Upper lobe of left lung (tissue), 6 donors: ENCODE results near the gene CREB3L2. TPM values are rescaled to one million over a fixed set of nuclear protein-coding genes. Genes with fewer than 3 reads are reported as not detected.
A peak's percentile ranks its signal among the peaks of the same experiment; 100 is the strongest.
"Not testable (repeated sequence)": the region's sequence is repeated elsewhere in the genome, so short reads cannot be mapped to it uniquely, and the experiment has no call there.

Experiments used
- ATAC-seq, 2 donors: fragments of 200-7000 bp; cut with Tn5 transposase; one replicate each; pipeline ENCODE4 v1.9.1; 2022; ENCODE audit warnings: mild to moderate bottlenecking in 2 of 2, moderate library complexity in 2 of 2; ENCODE audit not compliant: low FRiP score in 2 of 2
- DNase-seq, 2 donors: peaks; one replicate each; pipeline ENCODE4 v3.0.0-alpha.2; 2019 to 2020
- H3K27ac ChIP-seq, 4 donors: fragments of 200-600 bp; sonication (generic); one replicate each; pipeline ENCODE4 v1.5.1; 2016 to 2019
- H3K27me3 ChIP-seq, 4 donors: fragments of 200-600 bp; sonication (generic); one replicate each; pipeline ENCODE4 v1.5.1; 2017 to 2019
- H3K36me3 ChIP-seq, 4 donors: fragments of 200-600 bp; sonication (generic); one replicate each; pipeline ENCODE4 v1.5.1; 2016 to 2019
- H3K4me1 ChIP-seq, 4 donors: fragments of 200-600 bp; sonication (generic); one replicate each; pipeline ENCODE4 v1.5.1; 2018 to 2019
- H3K4me3 ChIP-seq, 4 donors: fragments of 200-600 bp; sonication (generic); one replicate each; pipeline ENCODE4 v1.5.1; 2017 to 2019; ENCODE audit warnings: mild to moderate bottlenecking in 2 of 4, moderate library complexity in 1 of 4
- H3K9me3 ChIP-seq, 4 donors: fragments of 200-600 bp; sonication (generic); one replicate each; pipeline ENCODE4 v1.5.1; 2018 to 2019
- EP300 ChIP-seq, 4 donors: sonication (generic); formaldehyde crosslinking; IDR thresholded peaks; one replicate each; pipeline ENCODE4 v1.5.1; 2017; ENCODE audit warnings: antibody characterized with exemption in 4 of 4, control low read depth in 2 of 4
- POLR2A ChIP-seq, 4 donors: fragments of 450-650 bp; IDR thresholded peaks; one replicate each; pipeline ENCODE4 v1.5.1; 2016 to 2017; ENCODE audit warnings: antibody characterized with exemption in 4 of 4, mild to moderate bottlenecking in 2 of 4
- POLR2AphosphoS5 ChIP-seq, 2 donors: sonication (generic); formaldehyde crosslinking; IDR thresholded peaks; one replicate each; pipeline ENCODE4 v1.5.1; 2017; ENCODE audit warnings: antibody characterized with exemption in 2 of 2
- WGBS, 2 donors: methylation state at CpG; one replicate each; pipeline ENCODE4 v1.1.5; 2017 to 2018; 5-methylcytosine and 5-hydroxymethylcytosine counted together
- total RNA-seq, 6 donors: library from RNA; depleted of rRNA in 4 of 6; stranded (reverse); fragments of >200 nt in 4 of 6; gene quantifications; one replicate each; pipeline versions ENCODE4 v1.1.0 to v1.2.1, GENCODE V29; 2016 to 2021
- TF ChIP-seq, protein P1 (sequence below), 6 experiments: fragments of 450-650 bp in 4 of 6; fragments of 200-600 bp in 2 of 6; sonication (generic) in 2 of 6; IDR thresholded peaks; one replicate each; pipeline ENCODE4 v1.5.1; 2016 to 2019; ENCODE audit warnings: antibody characterized with exemption in 6 of 6
- donor health status: DM: no; HTN: no; CAD: no; lungs with moderate emphysema.
- donor health status: DM: no; HTN: yes; CAD: no; lungs with severe emphysema.

Gene CREB3L2
- total RNA-seq, 6 donors from 2014 or later, result 26.9 to 73.5 (median 34.2) TPM

DNA sequence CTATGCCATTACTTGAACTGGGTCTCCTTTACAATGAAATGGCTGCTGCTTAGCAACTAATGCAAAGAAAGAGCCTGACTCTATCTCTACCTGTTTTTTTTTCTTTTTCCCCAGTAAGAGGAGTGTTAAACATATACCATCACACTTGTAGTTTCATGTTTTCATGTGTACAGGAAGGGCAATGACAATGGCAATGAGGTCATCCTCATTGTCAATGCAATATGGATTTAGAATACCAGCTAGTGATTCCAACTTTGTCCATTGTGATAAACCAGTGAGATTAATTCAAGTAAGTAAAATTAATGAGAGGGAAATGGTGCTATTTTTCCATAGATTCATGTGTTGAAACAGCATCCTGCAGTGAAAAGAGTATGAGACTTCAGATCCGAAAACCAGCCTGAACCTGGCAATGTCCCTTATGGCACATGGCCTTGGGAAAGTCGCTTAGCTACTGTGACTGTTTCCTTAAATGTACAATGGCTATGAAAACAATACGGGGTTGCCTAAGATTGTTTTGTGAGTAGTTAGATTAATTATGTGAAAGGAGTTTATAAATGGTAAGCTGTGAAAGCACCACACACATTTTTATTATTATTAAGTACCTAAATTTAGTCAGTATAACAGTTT, 166.3 kb downstream of the CREB3L2 start:
- DNase-seq (no peak), ATAC-seq (no peak)
- TF ChIP-seq, protein P1, sequence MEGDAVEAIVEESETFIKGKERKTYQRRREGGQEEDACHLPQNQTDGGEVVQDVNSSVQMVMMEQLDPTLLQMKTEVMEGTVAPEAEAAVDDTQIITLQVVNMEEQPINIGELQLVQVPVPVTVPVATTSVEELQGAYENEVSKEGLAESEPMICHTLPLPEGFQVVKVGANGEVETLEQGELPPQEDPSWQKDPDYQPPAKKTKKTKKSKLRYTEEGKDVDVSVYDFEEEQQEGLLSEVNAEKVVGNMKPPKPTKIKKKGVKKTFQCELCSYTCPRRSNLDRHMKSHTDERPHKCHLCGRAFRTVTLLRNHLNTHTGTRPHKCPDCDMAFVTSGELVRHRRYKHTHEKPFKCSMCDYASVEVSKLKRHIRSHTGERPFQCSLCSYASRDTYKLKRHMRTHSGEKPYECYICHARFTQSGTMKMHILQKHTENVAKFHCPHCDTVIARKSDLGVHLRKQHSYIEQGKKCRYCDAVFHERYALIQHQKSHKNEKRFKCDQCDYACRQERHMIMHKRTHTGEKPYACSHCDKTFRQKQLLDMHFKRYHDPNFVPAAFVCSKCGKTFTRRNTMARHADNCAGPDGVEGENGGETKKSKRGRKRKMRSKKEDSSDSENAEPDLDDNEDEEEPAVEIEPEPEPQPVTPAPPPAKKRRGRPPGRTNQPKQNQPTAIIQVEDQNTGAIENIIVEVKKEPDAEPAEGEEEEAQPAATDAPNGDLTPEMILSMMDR (IDR thresholded peaks at IDR 0.05), result no peak
- TF ChIP-seq EP300 (IDR thresholded peaks at IDR 0.05), result no peak
- TF ChIP-seq POLR2AphosphoS5 (IDR thresholded peaks at IDR 0.05), result no peak
- TF ChIP-seq POLR2A (IDR thresholded peaks at IDR 0.05), result no peak
- H3K9me3 ChIP-seq, result peaks cover 2 to 19% (median 14%) of the 10 kb centered on the region in 4 donors
- H3K4me3 ChIP-seq, result no peak overlapping the region
- H3K36me3 ChIP-seq, result no peaks in the 10 kb centered on the region
- H3K27me3 ChIP-seq, result no peaks in the 10 kb centered on the region
- WGBS, 2 donors, result 58 to 70% methylated on average over 3 of the region's 3 CpGs
- H3K27ac ChIP-seq, result no peak overlapping the region
- H3K4me1 ChIP-seq, result no peaks in the 10 kb centered on the region

DNA sequence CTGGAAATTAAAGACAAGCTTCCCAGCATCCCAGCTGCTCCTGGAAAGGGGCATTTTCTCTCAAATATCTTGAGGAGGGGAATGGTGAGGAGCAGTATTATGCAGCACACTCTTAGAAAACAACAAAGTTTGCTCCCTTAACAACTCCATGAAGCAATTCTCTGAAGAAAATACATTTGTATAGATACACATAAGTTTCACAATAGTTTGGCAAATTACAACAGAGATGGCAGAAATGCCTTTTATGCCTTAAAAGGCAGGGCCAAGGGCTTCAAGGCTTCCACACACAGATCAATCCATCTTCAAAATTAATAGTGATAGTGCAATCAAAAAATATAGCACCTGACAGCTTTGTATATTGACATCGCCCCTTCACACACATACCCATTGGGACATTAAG, 167.3 kb downstream of the CREB3L2 start:
- Histone ChIP-seq H3K27me3 (no peaks in the 10 kb centered on the region), H3K4me3 (no peak overlapping the region), H3K9me3 (peaks cover 2 to 19% (median 14%) of the 10 kb centered on the region in 4 donors), H3K27ac (no peak overlapping the region), H3K4me1 (no peaks in the 10 kb centered on the region), H3K36me3 (no peaks in the 10 kb centered on the region)
- no peak for TF ChIP-seq POLR2AphosphoS5 (IDR thresholded peaks at IDR 0.05)
- no peak for TF ChIP-seq EP300 (IDR thresholded peaks at IDR 0.05)
- TF ChIP-seq, protein P1 (IDR thresholded peaks at IDR 0.05), result no peak
- no peak for TF ChIP-seq POLR2A (IDR thresholded peaks at IDR 0.05)
- DNase-seq, result no peak
- WGBS, 2 donors, result 97 to 100% methylated on average over 1 of the region's 1 CpG
- ATAC-seq, result no peak

DNA sequence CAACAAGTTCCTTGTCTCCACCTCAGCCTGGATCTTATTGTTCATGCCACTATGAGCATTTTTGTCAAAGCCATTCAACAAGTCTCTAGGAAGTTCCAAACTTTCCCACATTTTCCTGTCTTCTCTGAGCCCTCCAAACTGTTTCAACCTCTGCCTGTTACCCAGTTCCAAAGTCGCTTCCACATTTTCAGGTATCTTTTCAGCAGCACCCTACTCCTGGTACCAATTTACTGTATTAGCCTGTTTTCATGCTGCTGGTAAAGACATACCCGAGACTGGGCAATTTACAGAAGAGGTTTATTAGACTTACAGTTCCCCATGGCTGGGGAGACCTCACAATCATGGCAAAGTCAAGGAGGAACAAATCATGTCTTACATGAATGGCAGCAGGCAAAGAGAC, 168.9 kb downstream of the CREB3L2 start:
- H3K4me1 ChIP-seq, H3K4me3 ChIP-seq, DNase-seq, H3K27ac ChIP-seq, ATAC-seq, H3K36me3 ChIP-seq, H3K27me3 ChIP-seq: not testable (repeated sequence)
- H3K9me3 ChIP-seq, result peaks cover 2 to 19% (median 14%) of the 10 kb centered on the region in 4 donors
- WGBS, 2 donors, result 85 to 88% methylated on average over 2 of the region's 2 CpGs

DNA sequence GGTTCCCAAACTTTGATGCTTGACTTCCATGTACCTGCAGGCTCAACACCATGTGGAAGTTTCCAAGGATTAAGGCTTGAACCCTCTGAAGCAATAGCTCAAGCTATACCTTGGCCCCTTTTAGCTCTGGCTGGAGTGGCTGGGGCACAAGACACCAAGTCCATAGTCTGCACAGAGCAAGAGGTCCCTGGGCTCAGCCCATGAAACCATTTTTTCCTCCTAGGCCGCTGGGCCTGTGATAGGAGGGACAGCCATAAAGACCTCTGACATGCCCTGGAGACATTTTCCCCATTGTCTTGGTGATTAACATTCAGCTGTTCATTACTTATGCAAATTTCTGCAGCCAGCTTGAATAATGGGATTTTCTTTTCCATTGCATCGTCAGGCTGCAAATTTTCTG, 169.5 kb downstream of the CREB3L2 start:
- ATAC-seq, result no peak
- 94 to 100% methylated on average over 2 of the region's 2 CpGs for WGBS, 2 donors

DNA sequence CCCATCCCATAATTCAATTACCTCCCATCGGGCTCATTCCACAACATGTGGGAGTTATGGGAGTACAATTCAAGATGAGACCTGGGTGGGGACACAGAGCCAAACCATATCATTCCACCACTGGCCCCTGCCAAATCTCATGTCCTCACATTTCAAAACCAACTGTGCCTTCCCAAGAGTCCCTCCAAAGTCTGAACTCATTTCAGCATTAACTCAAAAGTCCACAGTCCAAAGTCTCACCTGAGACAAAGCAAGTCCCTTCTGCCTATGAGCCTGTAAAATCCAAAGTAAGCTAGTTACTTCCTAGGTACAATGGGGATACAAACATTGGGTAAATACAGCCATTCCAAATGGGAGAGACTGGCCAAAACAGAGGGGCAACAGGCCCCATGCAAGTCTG, 170.3 kb downstream of the CREB3L2 start:
- H3K4me3 ChIP-seq, H3K27ac ChIP-seq, H3K4me1 ChIP-seq, DNase-seq, ATAC-seq, H3K36me3 ChIP-seq, H3K27me3 ChIP-seq: not testable (repeated sequence)
- 83 to 100% methylated on average over 1 of the region's 1 CpG for WGBS, 2 donors
- peaks cover 2 to 19% (median 14%) of the 10 kb centered on the region in 4 donors for H3K9me3 ChIP-seq

More for the DNA sequence above, 169.5 kb downstream of the CREB3L2 start:
- Histone ChIP-seq H3K27me3 (no peaks in the 10 kb centered on the region), H3K27ac (no peak overlapping the region), H3K36me3 (no peaks in the 10 kb centered on the region), H3K4me1 (no peaks in the 10 kb centered on the region), H3K4me3 (no peak overlapping the region), H3K9me3 (peaks cover 2 to 19% (median 14%) of the 10 kb centered on the region in 4 donors)
- no peak for TF ChIP-seq POLR2AphosphoS5 (IDR thresholded peaks at IDR 0.05)
- no peak for TF ChIP-seq POLR2A (IDR thresholded peaks at IDR 0.05)
- TF ChIP-seq, protein P1 (IDR thresholded peaks at IDR 0.05), result no peak
- no peak for TF ChIP-seq EP300 (IDR thresholded peaks at IDR 0.05)
- no peak for DNase-seq

DNA sequence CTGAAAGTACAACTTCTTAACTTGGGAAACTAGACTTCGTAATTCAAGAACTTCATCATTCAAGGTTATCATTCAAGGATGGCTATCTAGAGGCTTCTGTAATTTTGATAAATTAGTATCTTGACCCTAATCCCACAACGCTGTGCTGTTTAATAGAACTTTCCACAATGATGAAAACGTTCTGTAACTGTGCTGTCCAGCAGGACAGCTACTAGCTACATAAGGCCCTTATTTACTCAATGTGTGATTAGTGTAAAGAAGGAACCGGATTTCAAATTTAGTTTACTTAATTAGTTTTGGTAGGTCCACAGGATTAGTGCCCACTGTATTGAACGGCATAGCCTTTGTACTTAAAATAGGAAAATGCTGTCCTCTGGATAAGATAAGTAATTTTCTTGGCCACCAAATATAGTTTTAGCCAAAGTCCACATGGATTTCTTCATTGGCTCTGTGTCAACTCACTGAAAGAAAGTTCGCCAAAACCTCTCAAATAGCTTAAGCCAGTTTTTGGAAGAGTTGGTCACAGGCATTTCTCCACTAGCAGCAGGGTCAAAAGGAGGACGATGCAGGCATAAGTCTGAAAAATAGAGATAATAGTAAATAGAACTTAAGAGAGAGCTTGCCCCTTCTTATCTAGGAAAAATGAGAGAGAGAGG, 172.4 kb downstream of the CREB3L2 start:
- no peaks in the 10 kb centered on the region for H3K4me1 ChIP-seq
- H3K27ac ChIP-seq, result no peak overlapping the region
- H3K36me3 ChIP-seq, result no peaks in the 10 kb centered on the region
- no peak for TF ChIP-seq POLR2A (IDR thresholded peaks at IDR 0.05)
- TF ChIP-seq EP300 (IDR thresholded peaks at IDR 0.05), result no peak
- TF ChIP-seq, protein P1 (IDR thresholded peaks at IDR 0.05), result no peak
- TF ChIP-seq POLR2AphosphoS5 (IDR thresholded peaks at IDR 0.05), result no peak
- WGBS, 2 donors, result 74 to 77% methylated on average over 7 of the region's 7 CpGs
- no peak overlapping the region for H3K4me3 ChIP-seq
- H3K27me3 ChIP-seq, result no peaks in the 10 kb centered on the region
- ATAC-seq (peak in 1 of 2 donors; percentile 28), DNase-seq (no peak)
- peaks cover 2 to 19% (median 14%) of the 10 kb centered on the region in 4 donors for H3K9me3 ChIP-seq
